OCI-LY7 (cell line): ENCODE data around the gene C10orf53.

ENCODE experiments used
- CTCF ChIP-seq: fragments of 200-600 bp; sonication (generic); conservative IDR thresholded peaks from 2 replicates; pipeline ENCODE4 v1.5.1; 2014; ENCODE audit warnings: mild to moderate bottlenecking, antibody characterized with exemption, low read length, moderate library complexity, mixed read lengths
- EZH2phosphoT487 ChIP-seq: fragments of 200-600 bp; sonication (generic); IDR thresholded peaks from 2 replicates; pipeline ENCODE4 v1.6.1; 2018; ENCODE audit warnings: low read depth, borderline replicate concordance, mild to moderate bottlenecking, mixed run types, antibody characterized with exemption, low read length, moderate library complexity, mixed read lengths

- no peak for TF ChIP-seq CTCF
- no peak for TF ChIP-seq EZH2phosphoT487
Observed at GRCh38 chr10:49632406-49633317, 46.8 kb upstream of the C10orf53 start.
